MCF 10A (cell line): ENCODE measurements around the gene DUXB. TPM values are rescaled to one million over a fixed set of nuclear protein-coding genes. Genes with fewer than 3 reads are reported as not detected.

Experiments used
- BruUV-seq: library from RNA; stranded (reverse); fragments of 400-500 nt; replicated peaks from 2 replicates; lab custom pipeline; 2021; lab: Mats Ljungman, UMichigan
- CTCF ChIA-PET: fragments of 300-600 bp; sonication (Branson Sonifier 250); formaldehyde crosslinking; extraction: SDS; loops from one replicate; lab custom pipeline; 2021; ENCODE audit warnings: antibody characterized with exemption, inconsistent platforms; lab: Yijun Ruan, JAX
- POLR2A ChIA-PET: fragments of 300-600, 350-650 bp; sonication (Branson Sonifier 250); formaldehyde crosslinking; extraction: SDS; loops from one replicate; lab custom pipeline; 2020; ENCODE audit warnings: antibody characterized with exemption, inconsistent platforms; lab: Yijun Ruan, JAX
- DNase-seq: peaks from one replicate; pipeline ENCODE4 v3.0.0-alpha.2; 2018; ENCODE audit not compliant: unreplicated experiment
- H3K27ac Mint-ChIP-seq: one replicate; pipeline ENCODE4 v1.8.0; 2022; ENCODE audit warnings: mild to moderate bottlenecking, low read depth, mixed read lengths; ENCODE audit not compliant: unreplicated experiment
- H3K27me3 Mint-ChIP-seq: one replicate; pipeline ENCODE4 v1.8.0; 2022; ENCODE audit warnings: mixed read lengths; ENCODE audit not compliant: insufficient read depth, unreplicated experiment
- H3K36me3 Mint-ChIP-seq: one replicate; pipeline ENCODE4 v1.8.0; 2022; ENCODE audit warnings: mild to moderate bottlenecking, moderate library complexity, mixed read lengths; ENCODE audit not compliant: insufficient read depth, unreplicated experiment
- H3K4me1 Mint-ChIP-seq: one replicate; pipeline ENCODE4 v1.8.0; 2022; ENCODE audit warnings: mixed read lengths; ENCODE audit not compliant: insufficient read depth, unreplicated experiment
- H3K4me3 Mint-ChIP-seq: one replicate; pipeline ENCODE4 v1.8.0; 2022; ENCODE audit warnings: mild to moderate bottlenecking, moderate library complexity, mixed read lengths; ENCODE audit not compliant: unreplicated experiment
- H3K9me3 Mint-ChIP-seq: one replicate; pipeline ENCODE4 v1.8.0; 2022; ENCODE audit warnings: mixed read lengths; ENCODE audit not compliant: unreplicated experiment
- CTCF ChIP-seq: fragments of 200-600 bp; IDR thresholded peaks from one replicate; pipeline ENCODE4 v1.8.0; 2022; ENCODE audit warnings: antibody characterized with exemption, mild to moderate bottlenecking; ENCODE audit not compliant: unreplicated experiment
- intact Hi-C: fragments of 100-400 bp; cut with micrococcal nuclease; formaldehyde crosslinking; loops from 2 replicates; pipeline ENCODE4 v1.14.1; 2022
- total RNA-seq: library from RNA; stranded (reverse); gene quantifications from 2 replicates; pipeline ENCODE4 v1.2.3, GENCODE V29; 2022

Gene DUXB
- total RNA-seq, 1 experiment from 2014 or later, result not detected

- ChIA-PET CTCF (interaction anchor here (1.2 to 1.4 kb wide), 2 partner anchors 11 to 68 kb away, joined by 4 to 5 read pairs; no protein-coding TSS in a partner anchor), POLR2A (no interaction called here)
- Mint-ChIP-seq H3K36me3 (no peaks in the 10 kb centered on the region), H3K27ac (no peak overlapping the region), H3K4me3 (no peak overlapping the region), H3K27me3 (no peaks in the 10 kb centered on the region), H3K4me1 (no peaks in the 10 kb centered on the region), H3K9me3 (no peaks in the 10 kb centered on the region)
- intact Hi-C loops, result no loop called here
- peak; percentile 18 for DNase-seq
- no TSS peak for BruUV-seq
- TF ChIP-seq CTCF, result peak; percentile 6
Observed at GRCh38 chr16:75695708-75696107, 5.6 kb downstream of the DUXB start.

- CTCF ChIA-PET, result interaction anchor here (0.7 kb wide), 1 partner anchor 530 kb away, joined by 4 read pairs; no protein-coding TSS in a partner anchor
- Mint-ChIP-seq H3K9me3 (peaks cover 18% of the 10 kb centered on the region), H3K4me3 (no peak overlapping the region), H3K36me3 (no peaks in the 10 kb centered on the region), H3K27me3 (no peaks in the 10 kb centered on the region), H3K27ac (no peak overlapping the region), H3K4me1 (no peaks in the 10 kb centered on the region)
- intact Hi-C loops, result no loop called here
- no peak for DNase-seq
- TF ChIP-seq CTCF, result no peak
- no TSS peak for BruUV-seq
- POLR2A ChIA-PET, result no interaction called here
Observed at GRCh38 chr16:75687361-75687760, 13.9 kb downstream of the DUXB start.

GRCh38 chr16:75682308-75682707 lies 19.0 kb downstream of the DUXB start:
- BruUV-seq, result no TSS peak
- ChIA-PET CTCF (no interaction called here), POLR2A (no interaction called here)
- DNase-seq, result no peak
- Mint-ChIP-seq H3K27me3 (no peaks in the 10 kb centered on the region), H3K27ac (no peak overlapping the region), H3K36me3 (no peaks in the 10 kb centered on the region), H3K9me3 (peaks cover 18% of the 10 kb centered on the region), H3K4me3 (no peak overlapping the region), H3K4me1 (no peaks in the 10 kb centered on the region)
- no peak for TF ChIP-seq CTCF
- intact Hi-C loops, result no loop called here

- Mint-ChIP-seq H3K9me3 (peaks cover 13% of the 10 kb centered on the region), H3K36me3 (no peaks in the 10 kb centered on the region), H3K27ac (no peak overlapping the region), H3K4me1 (no peaks in the 10 kb centered on the region), H3K27me3 (no peaks in the 10 kb centered on the region), H3K4me3 (no peak overlapping the region)
- ChIA-PET POLR2A (no interaction called here), CTCF (no interaction called here)
- no peak for TF ChIP-seq CTCF
- DNase-seq, result no peak
- no TSS peak for BruUV-seq
- intact Hi-C loops, result no loop called here
Observed at GRCh38 chr16:75679366-75679765, 21.9 kb downstream of the DUXB start.
